ENCODE results near the gene FGR.
"Not testable (repeated sequence)": the region's sequence is repeated elsewhere in the genome, so short reads cannot be mapped to it uniquely, and the experiment has no call there.

The FGR gene

DNA sequence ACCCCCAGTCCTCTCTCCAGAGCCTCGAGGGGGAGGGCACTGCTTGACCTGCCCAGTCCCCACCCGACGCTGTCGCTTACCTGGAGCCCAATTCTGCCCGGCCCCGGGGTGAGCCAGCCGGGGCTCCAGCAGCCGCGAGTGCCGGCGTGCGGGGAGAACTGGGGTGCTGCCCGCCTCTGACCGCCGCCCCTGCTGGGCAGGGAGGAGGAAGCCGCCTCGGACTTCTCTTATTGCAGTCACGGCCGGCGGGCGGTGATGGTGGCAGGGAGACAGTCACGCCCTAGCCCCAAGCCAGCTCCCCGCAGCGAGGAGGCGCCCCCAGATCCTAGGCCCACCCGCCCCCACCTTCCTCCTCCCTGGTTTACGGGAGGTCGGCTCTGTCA lies at the start of gene FGR:
Gene FGR, minus strand, starts transcription at position 201 of the 383 bp plus-strand sequence. CDS start 11,269 bp downstream, outside the sequence.
- no peak for DNase-seq

DNA sequence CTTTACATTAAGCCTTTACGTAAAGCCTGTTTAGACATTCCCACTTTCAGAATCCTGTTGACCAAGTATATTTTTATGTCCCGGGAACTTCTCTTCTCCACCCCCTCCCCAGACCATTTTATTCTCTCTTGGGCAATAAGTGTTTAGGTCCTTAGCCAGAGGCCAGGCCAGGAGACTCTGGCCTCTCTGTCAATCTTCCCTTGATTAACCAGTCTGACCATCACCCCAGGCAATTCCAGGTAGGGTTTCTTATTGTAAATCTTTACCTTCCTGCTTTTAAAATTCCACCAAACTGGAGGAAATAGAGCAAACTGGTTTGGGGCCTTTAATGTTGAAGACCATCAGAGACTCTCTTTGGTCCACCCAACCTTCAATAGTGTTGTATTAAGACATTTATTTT lies 49.2 kb upstream of the FGR start:
- no peak for DNase-seq

DNA sequence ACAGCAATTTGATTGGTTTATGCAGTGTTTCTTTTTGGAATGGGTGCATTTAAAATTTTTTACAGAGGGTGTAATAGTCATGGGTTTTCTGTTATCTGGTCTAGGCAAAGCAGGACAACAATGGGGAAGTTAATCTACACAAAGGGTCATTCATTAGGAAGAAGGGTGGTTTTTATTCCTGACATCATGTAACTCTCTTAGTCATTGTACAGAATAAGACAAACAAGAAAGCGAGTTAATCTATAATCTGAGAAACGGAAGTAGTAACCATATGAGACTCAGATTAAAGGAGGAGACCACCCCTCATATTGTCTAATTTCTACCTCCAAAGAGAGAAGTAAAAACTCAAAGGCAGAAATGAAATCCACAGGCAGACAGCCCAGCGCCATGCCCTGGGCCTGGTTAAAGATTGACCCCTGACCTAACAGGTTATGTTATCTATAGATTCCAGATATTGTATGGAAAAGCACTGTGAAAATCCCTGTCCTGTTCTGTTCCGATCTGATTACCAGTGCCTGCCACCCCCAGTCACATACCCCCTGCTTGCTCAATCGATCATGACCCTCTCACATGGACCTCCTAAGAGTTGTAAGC lies 47.5 kb upstream of the FGR start:
- DNase-seq: no peak

DNA sequence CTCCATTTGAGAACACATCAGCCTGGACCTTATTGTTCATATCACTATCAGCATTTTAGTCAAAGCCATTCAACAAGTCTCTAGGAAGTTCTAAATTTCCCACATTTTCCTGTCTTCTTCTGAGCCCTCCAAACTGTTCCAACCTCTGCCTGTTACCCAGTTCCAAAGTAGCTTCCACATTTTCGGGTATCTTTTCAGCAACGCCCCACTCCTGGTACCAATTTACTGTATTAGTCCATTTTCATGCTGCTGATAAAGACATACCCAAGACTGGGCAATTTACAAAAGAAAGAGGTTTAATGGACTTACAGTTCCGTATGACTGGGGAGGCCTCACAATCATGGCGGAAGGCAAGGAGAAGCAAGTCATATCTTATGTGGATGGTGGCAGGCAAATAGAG lies 46.6 kb upstream of the FGR start:
- not testable (repeated sequence) for DNase-seq

DNA sequence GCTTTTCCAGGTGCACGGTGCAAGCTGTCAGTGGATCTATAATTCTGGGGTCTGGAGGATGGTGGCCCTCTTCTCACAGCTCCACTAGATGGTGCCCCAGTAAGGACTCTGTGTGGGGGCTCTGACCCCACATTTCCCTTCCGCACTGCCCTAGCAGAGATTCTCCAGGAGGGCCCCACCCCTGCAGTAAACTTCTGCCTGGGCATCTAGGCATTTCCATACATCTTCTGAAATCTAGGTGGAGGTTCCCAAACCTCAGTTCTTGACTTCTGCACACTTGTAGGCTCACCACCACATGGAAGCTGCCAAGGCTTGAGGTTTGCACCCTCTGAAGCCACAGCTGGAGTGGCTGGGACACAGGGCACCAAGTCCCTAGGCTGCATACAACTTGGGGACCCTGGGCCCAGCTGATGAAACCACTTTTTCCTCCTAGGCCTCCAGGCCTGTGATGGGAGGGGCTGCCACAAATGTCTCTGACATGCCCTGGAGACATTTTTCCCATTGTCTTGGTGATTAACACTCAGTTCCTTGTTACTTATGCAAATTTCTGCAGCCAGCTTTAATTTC lies 45.3 kb upstream of the FGR start:
- not testable (repeated sequence) for DNase-seq

DNA sequence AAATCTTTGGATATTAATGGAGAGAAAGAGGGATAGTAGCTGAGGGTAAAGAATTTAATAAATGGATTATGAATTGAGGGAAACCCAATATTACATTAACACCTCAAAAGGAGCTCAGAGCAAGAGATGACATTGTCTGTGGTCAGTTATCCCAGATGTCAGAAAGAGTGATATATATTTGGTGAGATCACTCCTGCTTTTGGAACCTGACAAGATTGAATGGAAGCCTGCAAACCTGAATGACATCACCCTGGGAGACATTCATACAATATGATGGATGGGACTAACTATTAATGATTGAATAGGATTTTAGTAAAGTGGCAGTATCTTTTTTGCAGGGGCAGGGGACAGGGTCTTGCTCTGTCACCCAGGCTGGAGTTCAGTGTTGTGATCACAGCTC lies 43.8 kb upstream of the FGR start:
- no peak for DNase-seq

DNA sequence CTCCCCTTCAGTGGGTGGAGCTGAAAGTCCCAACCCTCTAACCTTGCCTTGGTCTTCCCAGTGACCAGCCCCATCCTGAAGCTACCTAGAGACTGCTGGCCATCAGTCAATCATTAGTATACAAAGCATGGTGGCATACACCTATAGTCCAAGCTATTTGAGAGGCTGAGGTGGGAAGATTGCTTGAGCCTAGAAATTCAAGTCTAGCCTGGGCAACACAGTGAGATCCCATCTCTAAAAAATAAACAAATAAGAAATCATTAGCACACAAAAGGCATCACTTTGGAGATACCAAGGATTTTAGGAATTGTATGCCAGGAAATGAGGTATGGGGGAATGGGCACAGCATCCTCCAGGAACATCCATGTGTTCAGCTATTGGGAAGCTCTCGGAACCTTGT lies 41.4 kb upstream of the FGR start:
- no peak for DNase-seq

DNA sequence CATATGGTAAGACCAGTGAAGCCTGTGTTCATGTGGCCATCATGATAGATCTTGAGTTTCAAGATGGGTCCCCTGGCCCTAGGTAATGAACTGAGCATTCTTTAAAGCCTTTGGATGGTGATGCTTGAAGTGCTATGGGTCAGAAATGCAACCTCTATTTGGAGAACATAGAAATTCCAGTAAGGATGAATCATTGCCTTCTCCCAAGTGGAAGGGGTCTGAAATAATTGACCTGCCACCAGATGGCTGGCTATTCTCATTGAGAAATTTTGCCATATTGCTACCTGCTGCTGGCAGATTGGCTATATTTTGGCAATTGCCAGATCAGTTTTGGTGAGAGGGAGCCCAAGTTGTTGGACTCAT lies 37.7 kb upstream of the FGR start:
- DNase-seq: no peak

DNA sequence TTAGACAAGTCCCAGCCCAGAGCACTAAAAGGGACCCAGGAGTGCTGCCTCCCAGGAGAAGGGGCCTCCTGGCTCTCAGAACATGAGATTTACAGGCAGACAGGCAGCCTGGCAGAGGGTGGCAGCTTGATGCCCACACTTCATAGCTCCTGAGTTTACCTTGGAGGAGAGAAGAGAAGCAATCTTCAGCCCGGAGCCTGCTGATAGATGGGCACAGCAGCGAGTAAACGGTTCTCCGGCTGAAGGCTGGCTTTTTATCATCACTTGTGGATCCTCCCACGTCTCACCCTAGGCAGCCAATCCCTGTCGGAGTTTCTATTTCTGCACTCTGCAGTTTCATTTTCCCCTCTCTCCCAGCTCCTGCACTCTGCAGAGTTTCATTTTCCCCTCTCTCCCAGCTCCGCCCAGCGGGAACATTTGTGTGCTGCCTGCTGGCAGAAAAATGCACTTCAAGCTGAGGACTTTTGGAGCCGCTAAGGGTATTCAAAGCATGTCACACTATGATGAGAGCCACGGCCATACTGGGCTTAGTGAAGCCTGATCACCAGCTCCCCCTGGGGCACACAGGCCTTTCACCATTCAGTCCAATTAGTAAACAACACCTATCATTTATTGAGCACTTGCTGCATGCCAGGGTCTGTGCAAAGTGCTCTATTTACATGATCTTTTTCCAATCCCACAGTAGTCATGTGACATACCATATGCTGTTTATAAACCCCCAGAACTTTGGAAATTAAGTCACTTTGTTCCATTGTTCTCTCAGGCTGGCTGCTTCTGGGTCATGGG lies 37.2 kb upstream of the FGR start, which contains the start of gene IFI6:
Gene IFI6, minus strand, starts transcription at position 229 of the 786 bp plus-strand sequence. CDS start 2,878 bp downstream, outside the sequence.
- DNase-seq: peak; percentile 97

DNA sequence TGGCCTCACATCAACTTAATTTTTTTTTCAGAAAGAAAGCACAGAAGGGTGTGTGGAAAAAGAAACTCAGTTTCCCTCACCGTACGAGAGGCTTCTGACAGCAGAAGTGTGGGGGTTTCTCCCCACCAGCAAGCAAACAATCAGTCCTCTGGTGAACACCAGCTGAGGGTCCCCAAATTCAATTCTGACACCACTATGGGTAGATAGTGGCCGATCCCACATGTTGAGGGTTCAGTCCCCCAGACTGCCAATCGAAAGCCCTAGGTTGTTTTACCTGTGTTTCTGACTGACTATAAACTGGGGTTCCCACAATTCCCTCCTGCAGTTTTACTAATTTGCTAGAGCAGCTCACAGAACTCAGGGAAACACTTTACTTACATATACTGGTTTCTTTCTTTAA lies 34.9 kb upstream of the FGR start:
- no peak for DNase-seq

DNA sequence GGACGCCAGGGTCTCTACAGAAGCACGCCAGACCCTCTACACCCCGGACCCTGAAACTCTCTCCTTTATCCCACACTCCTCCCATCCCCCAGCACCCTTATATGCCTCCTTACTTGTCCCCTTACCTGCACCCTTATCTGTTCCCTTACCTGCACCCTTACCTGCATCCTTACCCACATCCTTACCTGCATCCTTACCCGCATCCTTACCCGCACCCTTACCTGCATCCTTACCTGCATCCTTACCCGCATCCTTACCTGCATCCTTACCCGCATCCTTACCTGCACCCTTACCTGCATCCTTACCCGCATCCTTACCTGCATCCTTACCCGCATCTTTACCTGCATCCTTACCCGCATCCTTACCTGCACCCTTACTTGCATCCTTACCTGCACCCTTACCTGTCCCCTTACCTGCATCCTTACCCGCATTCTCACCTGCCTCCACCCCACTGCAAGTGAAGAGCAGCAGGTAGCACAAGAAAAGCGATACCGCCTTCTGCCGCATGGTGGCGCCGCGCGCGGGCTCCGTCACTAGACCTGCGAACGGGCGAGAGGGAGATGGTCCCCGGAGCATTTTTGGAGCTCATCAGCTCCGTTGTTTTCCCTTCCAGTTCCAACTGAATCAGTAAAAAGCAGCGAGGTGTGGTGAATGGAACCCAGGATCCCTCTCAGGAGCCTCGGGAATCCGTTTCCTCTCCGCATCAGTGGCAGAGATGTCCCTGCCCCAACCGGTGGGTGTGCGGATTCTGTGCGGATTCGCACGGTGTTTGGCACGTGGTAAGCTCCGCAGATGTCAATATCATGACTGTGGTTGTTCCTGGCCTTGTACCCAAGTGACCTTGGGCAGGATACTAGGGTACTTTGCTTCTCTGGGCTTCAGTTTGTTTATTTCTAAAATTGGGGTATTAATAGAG lies 34.1 kb upstream of the FGR start:
- peak; percentile 31 for DNase-seq

DNA sequence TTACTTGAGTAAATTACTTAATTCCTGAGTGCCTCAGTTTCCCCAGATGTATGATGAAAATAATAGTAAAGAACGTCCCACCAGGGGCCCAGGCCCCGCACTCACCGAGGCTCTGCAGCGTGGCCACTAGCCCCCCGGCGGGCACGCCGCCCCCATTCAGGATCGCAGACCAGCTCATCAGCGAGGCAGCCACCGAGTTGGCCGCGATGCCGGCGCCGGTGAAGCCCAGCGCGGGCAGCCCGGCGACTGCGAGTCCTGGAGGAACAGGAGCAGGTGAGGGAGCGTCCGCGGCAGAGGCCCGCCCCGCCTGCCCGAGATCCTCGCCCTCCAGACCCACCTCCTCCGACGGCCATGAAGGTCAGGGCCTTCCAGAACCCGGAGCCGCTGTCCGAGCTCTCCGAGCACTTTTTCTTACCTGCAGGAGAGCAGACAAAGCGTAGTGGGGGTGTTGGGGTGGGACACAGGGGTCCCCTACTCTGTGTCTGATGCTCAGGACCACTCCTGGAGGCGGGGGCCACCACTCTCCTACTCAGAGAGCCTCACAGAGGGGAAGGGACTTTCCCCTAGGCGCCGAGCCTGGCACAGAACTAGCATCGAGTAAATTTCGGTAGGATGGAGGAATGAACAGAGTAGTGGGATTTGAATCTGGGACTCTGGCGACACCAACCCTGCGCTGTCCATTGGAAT lies 33.3 kb upstream of the FGR start:
- no peak for DNase-seq

DNA sequence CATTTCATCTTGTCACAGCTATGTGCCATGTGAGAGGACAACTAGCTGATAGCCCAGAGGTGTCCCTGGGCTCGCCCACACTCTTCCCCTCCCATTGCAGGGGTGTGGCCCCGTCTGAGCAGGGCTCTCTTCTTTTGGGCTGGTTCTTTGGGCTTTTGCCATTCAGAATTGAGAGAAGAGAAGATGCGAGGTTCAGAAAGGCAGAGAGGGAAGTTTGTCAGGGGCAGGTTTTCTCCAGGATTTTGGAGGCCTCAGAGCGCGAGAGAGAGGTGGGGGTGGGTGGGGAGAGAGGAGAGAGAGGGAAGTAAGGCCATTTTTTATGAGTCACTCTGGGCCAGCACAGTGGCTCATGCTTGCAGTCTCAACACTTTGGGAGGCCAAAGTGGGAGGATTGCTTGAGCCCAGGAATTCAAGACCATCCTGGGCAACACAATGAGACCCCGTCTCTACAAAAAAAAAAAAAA lies 31.8 kb upstream of the FGR start:
- DNase-seq: no peak

DNA sequence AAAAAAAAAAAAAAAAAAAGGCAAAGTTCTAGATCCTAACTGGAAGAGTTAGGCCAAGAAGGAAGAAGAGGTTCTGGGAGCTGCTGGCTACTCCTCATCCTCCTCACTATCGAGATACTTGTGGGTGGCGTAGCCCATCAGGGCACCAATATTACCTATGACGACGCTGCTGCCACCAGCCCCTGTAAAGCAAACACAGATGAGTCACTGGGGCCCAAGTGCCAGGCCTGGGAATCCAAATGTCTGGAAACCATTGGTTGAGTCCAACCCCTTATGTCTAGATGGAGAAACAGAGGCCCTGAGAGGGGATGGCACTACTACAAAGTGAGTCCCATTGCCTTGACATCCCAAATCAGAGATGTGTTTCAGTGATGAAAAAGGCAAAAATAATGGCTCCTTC lies 31.3 kb upstream of the FGR start:
- no peak for DNase-seq

DNA sequence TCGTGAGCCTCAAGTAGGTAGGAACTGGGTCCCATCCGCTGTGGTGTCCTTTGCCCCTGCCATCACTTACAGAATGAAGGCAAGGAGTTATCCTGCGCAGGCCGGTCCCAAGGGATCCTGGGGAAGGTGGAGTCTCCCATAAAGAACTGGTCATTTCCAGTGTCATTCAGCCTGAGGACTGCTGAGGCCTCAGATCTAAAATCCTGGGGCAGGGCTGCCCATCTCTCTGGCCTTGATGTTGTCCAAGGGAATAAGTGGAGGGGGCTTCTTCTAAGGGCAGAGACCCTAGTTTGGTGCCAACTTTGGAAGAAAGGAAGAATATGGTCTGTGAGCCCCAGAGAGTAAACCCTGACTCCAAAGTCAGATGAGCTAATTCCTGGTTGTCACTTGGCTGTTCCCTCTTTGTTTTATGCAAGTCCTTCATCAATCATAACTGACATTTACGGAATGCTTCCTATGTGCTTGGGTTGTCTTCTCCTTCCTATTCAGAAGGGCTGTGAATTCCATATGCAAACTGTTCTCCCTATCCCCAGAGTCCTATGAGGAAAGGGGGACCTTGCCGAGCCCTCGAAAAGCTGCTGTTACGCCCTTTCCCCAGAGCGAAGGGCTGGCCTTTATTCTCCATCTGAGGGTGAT lies 30.1 kb upstream of the FGR start:
- DNase-seq: no peak

DNA sequence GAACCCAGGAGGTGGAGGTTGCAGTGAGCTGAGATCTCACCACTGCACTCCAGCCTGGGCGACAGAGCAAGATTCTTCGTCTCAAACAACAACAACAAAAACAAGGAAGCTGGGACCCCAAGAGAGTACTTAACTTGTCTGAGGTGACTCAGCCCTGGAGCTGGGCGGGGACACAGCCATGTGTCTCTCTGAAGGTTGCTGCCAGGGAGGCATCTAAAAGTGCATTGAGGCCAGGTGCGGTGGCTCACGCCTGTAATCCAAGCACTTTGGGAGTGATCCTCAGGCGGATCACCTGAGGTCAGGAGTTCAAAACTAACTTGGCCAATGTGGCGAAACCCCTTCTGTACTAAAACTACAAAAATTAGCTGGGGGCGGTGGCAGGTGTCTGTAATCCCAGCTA lies 29.3 kb upstream of the FGR start:
- DNase-seq: no peak

DNA sequence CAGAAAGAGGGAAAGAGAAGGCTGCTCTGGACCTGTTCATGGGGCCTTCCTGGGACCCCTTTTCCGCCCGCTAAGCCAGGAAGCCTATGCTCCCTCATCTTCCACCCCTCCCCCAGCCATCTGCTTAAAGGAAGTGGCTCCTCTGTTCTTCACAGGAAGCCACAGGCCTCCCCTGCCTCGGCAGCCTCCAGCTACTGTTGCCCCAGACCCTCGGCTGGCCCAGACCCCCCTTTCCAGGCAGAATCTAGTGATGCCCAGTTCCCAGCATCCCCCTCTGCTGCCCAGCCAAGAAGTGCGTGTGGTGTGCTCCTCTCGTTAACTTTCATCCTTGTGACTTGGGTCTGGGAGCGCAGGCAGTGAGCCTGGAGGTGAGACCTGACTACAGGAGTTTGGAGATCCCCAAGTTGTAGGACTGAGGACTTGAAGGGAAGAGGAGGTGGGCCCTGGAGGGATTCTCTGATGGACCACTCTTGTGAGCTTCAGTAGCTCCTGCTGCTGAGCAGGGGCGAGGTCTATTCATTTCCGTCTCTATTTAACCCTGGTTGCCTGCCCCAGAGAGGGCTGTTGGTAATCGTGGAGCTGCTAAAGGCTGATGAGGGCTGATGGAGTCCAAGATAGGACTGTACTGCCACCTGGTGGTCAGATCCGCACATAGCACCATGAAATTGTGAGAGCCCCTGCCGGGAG lies 27.9 kb upstream of the FGR start:
- DNase-seq: peak; percentile 73

DNA sequence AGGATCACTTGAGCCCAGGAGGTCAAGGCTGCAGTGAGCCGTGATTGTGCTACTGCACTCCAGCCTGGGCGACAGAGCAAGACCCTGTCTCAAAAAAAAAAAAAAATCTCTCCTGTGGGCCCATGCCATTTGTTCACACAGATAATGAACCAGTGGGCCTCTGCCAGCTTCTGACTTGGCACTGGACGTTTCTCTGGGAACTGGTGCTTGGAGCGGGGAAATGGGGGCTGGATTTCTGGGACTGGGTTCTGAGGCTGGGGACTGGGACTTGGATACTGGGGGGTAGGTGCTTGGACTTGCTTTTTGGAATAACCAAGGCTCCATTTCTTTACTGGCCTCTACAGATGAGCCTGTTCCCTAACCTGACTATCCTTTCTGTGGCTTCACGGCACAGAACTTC lies 27.3 kb upstream of the FGR start:
- no peak for DNase-seq

DNA sequence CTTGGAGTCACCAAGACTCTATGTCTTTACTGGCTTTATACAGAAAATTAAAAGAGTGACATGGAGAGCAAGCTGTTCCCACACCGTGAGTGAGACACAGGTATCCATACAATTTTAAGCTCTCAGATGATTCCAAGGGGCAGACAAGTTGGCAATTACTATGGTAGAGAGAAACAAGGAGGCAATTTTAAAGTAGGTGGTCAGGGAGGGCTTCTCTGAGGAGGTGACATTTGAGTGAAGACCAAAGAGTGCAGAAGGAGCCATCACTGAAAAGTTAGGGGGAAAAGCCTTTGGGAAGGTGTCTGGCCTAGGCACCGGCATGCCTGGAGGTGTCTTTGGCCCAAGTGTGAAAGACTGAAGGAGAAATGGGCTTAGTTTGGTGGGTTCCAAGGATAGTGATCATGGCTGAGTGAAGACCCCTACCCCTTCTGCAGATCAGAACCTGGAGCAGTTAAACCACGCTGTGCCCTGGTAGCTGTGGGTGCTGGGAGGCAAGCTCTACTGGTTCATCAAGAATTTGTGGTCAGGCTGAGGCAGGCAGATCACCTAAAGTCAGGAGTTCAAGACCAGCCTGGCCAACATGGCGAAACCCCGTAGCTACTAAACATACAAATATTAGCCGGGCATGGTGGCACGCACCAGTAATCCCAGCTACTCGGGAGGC lies 26.6 kb upstream of the FGR start:
- DNase-seq: no peak

DNA sequence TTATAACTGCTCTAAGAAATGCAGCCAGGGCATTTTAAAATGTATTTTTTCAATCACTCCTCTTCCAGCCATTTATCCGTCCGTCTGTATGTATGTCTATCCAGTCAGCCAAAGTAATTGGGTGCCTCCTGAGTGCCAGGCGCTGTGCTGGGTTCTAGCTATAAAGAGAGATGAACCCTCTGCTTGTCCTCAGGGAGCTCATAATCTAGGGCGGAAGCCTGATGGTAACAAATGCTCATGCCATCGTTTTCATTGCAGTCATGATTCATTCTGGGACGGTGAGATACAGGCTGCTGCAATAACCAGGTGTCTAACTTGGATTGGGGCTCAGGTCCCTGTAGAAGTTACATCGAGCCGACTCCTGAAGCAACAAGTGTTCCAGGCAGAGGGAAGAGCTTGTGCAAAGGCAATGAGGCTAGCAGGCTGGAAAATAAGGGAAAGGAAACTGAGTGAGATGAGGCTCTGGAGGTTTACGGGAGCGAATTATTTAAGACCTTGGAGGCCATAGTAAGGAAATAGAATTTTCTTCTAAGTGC lies 25.4 kb upstream of the FGR start:
- DNase-seq: no peak
